Prostate gland (tissue), 2 donors: ENCODE results near the gene ITM2C. TPM values are rescaled to one million over a fixed set of nuclear protein-coding genes. Genes with fewer than 3 reads are reported as not detected.

ENCODE experiments used
- DNase-seq: peaks from one replicate; pipeline ENCODE4 v3.0.0-alpha.2; 2019; ENCODE audit warnings: low spot score
- H3K27ac ChIP-seq, 2 donors: fragments of 200-600 bp; sonication (generic); 2 replicates each; pipeline ENCODE4 v1.5.1; 2017 to 2019
- H3K27me3 ChIP-seq: fragments of 200-600 bp; sonication (generic); replicated peaks from 2 replicates; pipeline ENCODE4 v1.5.1; 2019; ENCODE audit not compliant: insufficient read depth
- H3K36me3 ChIP-seq, 2 donors: fragments of 200-600 bp; sonication (generic); 1 replicate in 1 of 2; 2 replicates in 1 of 2; pipeline versions ENCODE4 v1.5.1 to v1.8.1; 2017 to 2019
- H3K4me1 ChIP-seq: fragments of 200-600 bp; sonication (generic); replicated peaks from 2 replicates; pipeline ENCODE4 v1.5.1; 2019
- H3K4me3 ChIP-seq, 2 donors: fragments of 200-600 bp; sonication (generic); 2 replicates each; pipeline ENCODE4 v1.5.1; 2017 to 2019
- H3K9me3 ChIP-seq: fragments of 200-600 bp; sonication (generic); 2 replicates; pipeline ENCODE4 v1.5.1; 2017
- CTCF ChIP-seq, 4 experiments: fragments of 200-600 bp in 2 of 4; fragments of 450-650 bp in 2 of 4; sonication (generic) in 2 of 4; IDR thresholded peaks; 1 replicate in 3 of 4; 2 replicates in 1 of 4; pipeline ENCODE4 v1.5.1; 2016 to 2019; ENCODE audit warnings: antibody characterized with exemption in 4 of 4, mild to moderate bottlenecking in 2 of 4, moderate library complexity in 2 of 4
- POLR2A ChIP-seq: fragments of 450-650 bp; IDR thresholded peaks from one replicate; pipeline ENCODE4 v1.6.1; 2016; ENCODE audit warnings: antibody characterized with exemption, mild to moderate bottlenecking
- POLR2AphosphoS5 ChIP-seq: sonication (generic); formaldehyde crosslinking; IDR thresholded peaks from one replicate; pipeline ENCODE4 v1.6.1; 2017; ENCODE audit warnings: antibody characterized with exemption
- whole genome bisulfite sequencing: methylation state at CpG from one replicate; pipeline ENCODE4 v1.1.5; 2018; 5-methylcytosine and 5-hydroxymethylcytosine counted together
- intact Hi-C: fragments of 100-400 bp; cut with DNase I; formaldehyde crosslinking; loops from one replicate; pipeline ENCODE4 v1.14.2; 2022
- total RNA-seq, 2 donors: library from RNA; depleted of rRNA; stranded (reverse); fragments of >200 nt; gene quantifications; one replicate each; pipeline ENCODE4 v1.1.0, GENCODE V29; 2016

ITM2C gene
- total RNA-seq, 2 donors from 2014 or later: 104 to 137 TPM

- Histone ChIP-seq H3K36me3 (no peaks in the 10 kb centered on the region), H3K4me3 (no peak overlapping the region), H3K27ac (no peak overlapping the region), H3K27me3 (no peaks in the 10 kb centered on the region), H3K9me3 (no peaks in the 10 kb centered on the region), H3K4me1 (no peaks in the 10 kb centered on the region)
- 95% methylated on average over 5 of the region's 5 CpGs for WGBS
- no peak for DNase-seq
- intact Hi-C loops: no loop called here
- TF ChIP-seq CTCF (IDR thresholded peaks at IDR 0.05): no peak
Observed at GRCh38 chr2:230912724-230913123, 48.0 kb downstream of the ITM2C start.

- no peak overlapping the region for H3K27ac ChIP-seq
- DNase-seq: no peak
- WGBS: 85% methylated on average over 5 of the region's 5 CpGs
- no peaks in the 10 kb centered on the region for H3K4me1 ChIP-seq
- intact Hi-C loops: no loop called here
- no peaks in the 10 kb centered on the region for H3K36me3 ChIP-seq
- no peaks in the 10 kb centered on the region for H3K9me3 ChIP-seq
- H3K4me3 ChIP-seq: no peak overlapping the region
- H3K27me3 ChIP-seq: no peaks in the 10 kb centered on the region
- TF ChIP-seq POLR2AphosphoS5: no peak
- no peak for TF ChIP-seq POLR2A
- peak in 2 of 4 experiments; percentile 11 to 29 for TF ChIP-seq CTCF (IDR thresholded peaks at IDR 0.05)
Observed at GRCh38 chr2:230913406-230914143, 48.8 kb downstream of the ITM2C start.

GRCh38 chr2:230914886-230915285 lies 50.1 kb downstream of the ITM2C start:
- intact Hi-C loops: no loop called here

GRCh38 chr2:230915319-230915718 lies 50.6 kb downstream of the ITM2C start:
- no peak for TF ChIP-seq POLR2AphosphoS5
- TF ChIP-seq CTCF (IDR thresholded peaks at IDR 0.05): no peak
- TF ChIP-seq POLR2A: no peak
- Histone ChIP-seq H3K27ac (no peak overlapping the region), H3K4me1 (no peaks in the 10 kb centered on the region), H3K4me3 (no peak overlapping the region), H3K9me3 (no peaks in the 10 kb centered on the region), H3K27me3 (no peaks in the 10 kb centered on the region), H3K36me3 (no peaks in the 10 kb centered on the region)
- no peak for DNase-seq
- intact Hi-C loops: no loop called here
- WGBS: 68% methylated on average over 6 of the region's 6 CpGs

More at GRCh38 chr2:230914886-230915285, 50.1 kb downstream of the ITM2C start:
- no peak overlapping the region for H3K27ac ChIP-seq
- H3K9me3 ChIP-seq: no peaks in the 10 kb centered on the region
- TF ChIP-seq CTCF (IDR thresholded peaks at IDR 0.05) (no peak), POLR2AphosphoS5 (no peak), POLR2A (no peak)
- WGBS: 84% methylated on average over 3 of the region's 3 CpGs
- no peaks in the 10 kb centered on the region for H3K4me1 ChIP-seq
- H3K36me3 ChIP-seq: no peaks in the 10 kb centered on the region
- no peak overlapping the region for H3K4me3 ChIP-seq
- no peaks in the 10 kb centered on the region for H3K27me3 ChIP-seq
- DNase-seq: no peak

- intact Hi-C loops: no loop called here
- no peak for TF ChIP-seq POLR2AphosphoS5
- no peak for TF ChIP-seq POLR2A
- no peak for TF ChIP-seq CTCF (IDR thresholded peaks at IDR 0.05)
- WGBS: 85% methylated on average over 7 of the region's 7 CpGs
- no peaks in the 10 kb centered on the region for H3K9me3 ChIP-seq
- H3K4me3 ChIP-seq: no peak overlapping the region
- no peak for DNase-seq
- H3K27me3 ChIP-seq: no peaks in the 10 kb centered on the region
- no peaks in the 10 kb centered on the region for H3K4me1 ChIP-seq
- no peaks in the 10 kb centered on the region for H3K36me3 ChIP-seq
- H3K27ac ChIP-seq: no peak overlapping the region
Observed at GRCh38 chr2:230916218-230916617, 51.5 kb downstream of the ITM2C start.
